Stimulated activated naive CD8-positive, alpha-beta T cell treated with anti-CD3 and anti-CD28 coated beads, Interleukin-15, amount 100 ng/mL, for 72 hours (primary cell): ENCODE measurements around the gene XPNPEP3.
"Not testable (repeated sequence)": the region's sequence is repeated elsewhere in the genome, so short reads cannot be mapped to it uniquely, and the experiment has no call there.

ENCODE experiments used
- ATAC-seq: fragments of 150-1000 bp; cut with Tn5 transposase; 2 replicates; pipeline ENCODE4 v1.10.0; 2021; ENCODE audit warnings: mild to moderate bottlenecking, moderate library complexity
- DNase-seq, 2 donors: peaks; one replicate each; pipeline ENCODE4 v3.0.0; 2021 to 2022
- H3K27ac Mint-ChIP-seq, 2 donors: one replicate each; pipeline ENCODE4 v1.8.0; 2022; ENCODE audit warnings: mild to moderate bottlenecking in 2 of 2, mixed read lengths in 2 of 2, moderate library complexity in 2 of 2
- H3K27me3 Mint-ChIP-seq: one replicate; pipeline ENCODE4 v1.8.0; 2022; ENCODE audit warnings: mixed read lengths
- H3K4me1 Mint-ChIP-seq: one replicate; pipeline ENCODE4 v1.8.0; 2022; ENCODE audit warnings: mild to moderate bottlenecking, mixed read lengths
- H3K4me3 Mint-ChIP-seq, 2 donors: one replicate each; pipeline ENCODE4 v1.8.0; 2022; ENCODE audit warnings: mild to moderate bottlenecking in 2 of 2, mixed read lengths in 2 of 2, moderate library complexity in 1 of 2
- H3K9me3 Mint-ChIP-seq, 2 donors: one replicate each; pipeline ENCODE4 v1.8.0; 2022; ENCODE audit warnings: mixed read lengths in 2 of 2

XPNPEP3 gene

GRCh38 chr22:40856513-40857308 lies at the start of gene XPNPEP3, which contains the start of gene ST13:
TSS of gene XPNPEP3 (plus strand) at chr22:40857148. CDS start at chr22:40857182, 34 bp downstream.
TSS of gene ST13 (minus strand) at chr22:40856639. CDS start at chr22:40856540, 99 bp downstream.
- DNase-seq: peak; percentile 97 to 98
- Mint-ChIP-seq H3K27ac (peak within 1 kb of the TSS; percentile 99 to 100), H3K9me3 (no peaks in the 10 kb centered on the region), H3K4me1 (peaks cover 57% of the 10 kb centered on the region), H3K27me3 (no peaks in the 10 kb centered on the region), H3K4me3 (peak within 1 kb of the TSS; percentile 92 to 100)
- ATAC-seq: peak; percentile 96

DNA sequence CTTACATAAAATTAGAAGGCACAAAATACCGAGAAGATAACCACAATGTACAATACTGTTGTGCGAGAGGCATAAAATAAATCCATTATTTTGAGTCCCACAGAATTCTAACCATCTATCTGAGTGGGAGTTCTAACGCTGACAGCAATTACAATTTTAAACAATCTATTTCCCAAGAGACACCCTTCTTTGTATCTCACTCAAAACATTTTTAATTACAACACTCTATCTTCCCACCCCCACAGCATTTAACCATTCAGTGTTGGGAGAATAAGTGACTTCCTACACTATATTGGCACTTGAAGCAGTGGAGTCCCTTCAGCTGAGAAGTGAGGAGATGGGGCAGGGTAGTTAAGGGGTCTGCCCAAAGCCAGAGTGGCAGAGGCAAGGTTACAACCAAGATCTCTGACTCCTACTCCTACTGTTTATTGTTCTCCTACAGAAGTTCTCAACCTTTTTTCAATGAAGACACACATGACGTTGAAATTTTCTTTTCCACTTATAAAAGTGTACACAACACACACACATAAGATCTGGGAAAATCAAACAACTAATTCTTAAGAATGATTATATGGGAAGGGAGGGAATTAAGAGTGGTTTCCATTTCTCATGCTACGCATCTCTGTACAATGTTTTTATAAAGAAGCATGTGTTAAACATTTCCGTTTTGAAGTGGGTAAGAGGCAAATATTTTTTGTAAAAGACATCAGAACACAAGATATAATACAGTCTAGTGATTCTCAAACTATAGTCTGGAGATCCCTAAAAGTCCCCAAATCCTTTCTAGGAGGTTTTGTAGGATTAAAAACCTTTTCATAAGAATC lies 48.7 kb upstream of the XPNPEP3 start:
- Mint-ChIP-seq H3K27me3 (no peaks in the 10 kb centered on the region), H3K4me1 (peaks cover 16% of the 10 kb centered on the region), H3K9me3 (no peaks in the 10 kb centered on the region), H3K4me3 (no peak overlapping the region), H3K27ac (peak overlapping the region; percentile 11 to 63)
- no peak for ATAC-seq
- DNase-seq: no peak

- no peak for DNase-seq
- no peak for ATAC-seq
- no peaks in the 10 kb centered on the region for H3K27me3 Mint-ChIP-seq
- no peaks in the 10 kb centered on the region for H3K9me3 Mint-ChIP-seq
- peaks cover 35% of the 10 kb centered on the region for H3K4me1 Mint-ChIP-seq
- H3K4me3 Mint-ChIP-seq: no peak overlapping the region
- H3K27ac Mint-ChIP-seq: no peak overlapping the region
These were observed 43.0 kb upstream of the XPNPEP3 start for GRCh38 chr22:40813912-40814315.

DNA sequence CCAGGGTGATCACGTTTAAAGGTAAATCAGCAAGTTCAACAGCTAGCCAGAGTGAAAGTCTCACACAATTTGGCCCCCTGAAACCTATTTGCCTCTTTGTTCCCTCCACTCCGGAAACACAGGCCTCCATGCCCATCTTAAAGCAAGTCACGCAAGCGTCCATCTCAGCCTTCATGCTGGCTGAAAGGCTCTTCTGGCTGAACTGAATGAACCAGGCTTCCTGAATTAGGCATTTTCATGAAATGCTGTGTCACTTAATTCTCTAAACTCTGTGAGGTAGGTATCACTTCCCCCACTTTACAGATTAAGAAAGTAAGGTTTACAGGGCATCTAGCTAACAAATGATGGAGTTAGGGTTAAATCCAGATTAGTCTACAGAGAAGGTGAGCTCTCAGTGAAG lies 39.2 kb upstream of the XPNPEP3 start:
- H3K27ac Mint-ChIP-seq: peak overlapping the region; percentile 5 to 33
- no peaks in the 10 kb centered on the region for H3K9me3 Mint-ChIP-seq
- DNase-seq (no peak), ATAC-seq (no peak)
- peaks cover 35% of the 10 kb centered on the region for H3K4me1 Mint-ChIP-seq
- H3K4me3 Mint-ChIP-seq: peak overlapping the region; percentile 75 to 82
- no peaks in the 10 kb centered on the region for H3K27me3 Mint-ChIP-seq

GRCh38 chr22:40818192-40818746 lies 38.7 kb upstream of the XPNPEP3 start:
- H3K27me3 Mint-ChIP-seq: no peaks in the 10 kb centered on the region
- H3K4me3 Mint-ChIP-seq: peak overlapping the region; percentile 75 to 82
- H3K27ac Mint-ChIP-seq: peak overlapping the region; percentile 94 to 98
- peak in 1 of 2 donors; percentile 8 for DNase-seq
- ATAC-seq: no peak
- H3K4me1 Mint-ChIP-seq: peaks cover 35% of the 10 kb centered on the region
- H3K9me3 Mint-ChIP-seq: no peaks in the 10 kb centered on the region

GRCh38 chr22:40818747-40819598 lies 38.0 kb upstream of the XPNPEP3 start, which contains the start of gene SLC25A17:
TSS of gene SLC25A17 (minus strand) at chr22:40819346. CDS start at chr22:40819248, 98 bp downstream.
- DNase-seq (peak; percentile 76 to 84), ATAC-seq (peak; percentile 97)
- Mint-ChIP-seq H3K27ac (peak within 1 kb of the TSS; percentile 94 to 98), H3K4me1 (peaks cover 35% of the 10 kb centered on the region), H3K27me3 (no peaks in the 10 kb centered on the region), H3K4me3 (peak within 1 kb of the TSS; percentile 75 to 82), H3K9me3 (no peaks in the 10 kb centered on the region)

- H3K4me3 Mint-ChIP-seq: peak overlapping the region; percentile 75 to 82
- peaks cover 35% of the 10 kb centered on the region for H3K4me1 Mint-ChIP-seq
- peak overlapping the region; percentile 59 to 98 for H3K27ac Mint-ChIP-seq
- H3K9me3 Mint-ChIP-seq: no peaks in the 10 kb centered on the region
- no peaks in the 10 kb centered on the region for H3K27me3 Mint-ChIP-seq
- DNase-seq (no peak), ATAC-seq (peak; percentile 29)
These were observed 37.3 kb upstream of the XPNPEP3 start for GRCh38 chr22:40819599-40820140.

DNA sequence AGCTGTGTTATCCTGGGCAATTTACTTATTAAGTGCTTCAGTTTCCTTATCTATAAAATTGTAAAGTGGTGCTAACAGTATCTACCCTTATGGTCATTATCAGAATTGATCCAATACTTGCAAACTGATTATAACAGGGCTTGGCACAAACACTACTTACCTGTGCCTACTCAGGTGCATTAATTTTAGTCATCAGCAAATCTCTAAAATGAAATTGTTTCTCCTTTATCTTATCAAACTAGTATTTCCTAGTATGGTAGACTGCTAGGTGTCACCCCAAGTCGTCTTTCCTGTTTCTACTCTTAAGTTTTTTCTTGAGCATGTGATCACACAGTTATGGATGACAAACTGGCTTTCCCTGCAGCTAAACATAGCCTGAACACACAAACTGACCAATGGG lies 33.5 kb upstream of the XPNPEP3 start:
- Mint-ChIP-seq H3K27me3 (no peaks in the 10 kb centered on the region), H3K9me3 (no peaks in the 10 kb centered on the region), H3K4me1 (peaks cover 8% of the 10 kb centered on the region), H3K27ac (no peak overlapping the region), H3K4me3 (no peak overlapping the region)
- DNase-seq (no peak), ATAC-seq (no peak)

DNA sequence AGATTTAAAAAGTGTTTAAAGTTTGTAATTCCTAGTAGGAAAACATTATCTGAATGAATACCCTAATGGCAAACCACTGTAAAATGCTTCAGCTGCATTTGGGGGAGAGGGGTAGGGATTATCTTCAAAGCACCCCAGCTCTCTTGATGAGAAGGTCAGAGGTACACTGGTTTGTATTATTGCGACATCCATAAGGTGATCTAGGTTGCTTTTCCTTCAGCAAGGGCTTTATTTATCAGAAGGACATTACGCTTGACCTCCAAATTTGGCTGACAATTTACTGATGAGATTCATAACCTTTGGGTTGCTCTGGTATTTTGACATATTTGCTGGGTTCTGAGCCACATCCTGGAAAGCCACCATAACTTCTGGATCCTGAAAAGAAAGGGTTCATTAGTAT lies 30.7 kb upstream of the XPNPEP3 start:
- not testable (repeated sequence) for H3K27me3 Mint-ChIP-seq, H3K4me3 Mint-ChIP-seq, H3K9me3 Mint-ChIP-seq, ATAC-seq, H3K4me1 Mint-ChIP-seq, H3K27ac Mint-ChIP-seq, DNase-seq

DNA sequence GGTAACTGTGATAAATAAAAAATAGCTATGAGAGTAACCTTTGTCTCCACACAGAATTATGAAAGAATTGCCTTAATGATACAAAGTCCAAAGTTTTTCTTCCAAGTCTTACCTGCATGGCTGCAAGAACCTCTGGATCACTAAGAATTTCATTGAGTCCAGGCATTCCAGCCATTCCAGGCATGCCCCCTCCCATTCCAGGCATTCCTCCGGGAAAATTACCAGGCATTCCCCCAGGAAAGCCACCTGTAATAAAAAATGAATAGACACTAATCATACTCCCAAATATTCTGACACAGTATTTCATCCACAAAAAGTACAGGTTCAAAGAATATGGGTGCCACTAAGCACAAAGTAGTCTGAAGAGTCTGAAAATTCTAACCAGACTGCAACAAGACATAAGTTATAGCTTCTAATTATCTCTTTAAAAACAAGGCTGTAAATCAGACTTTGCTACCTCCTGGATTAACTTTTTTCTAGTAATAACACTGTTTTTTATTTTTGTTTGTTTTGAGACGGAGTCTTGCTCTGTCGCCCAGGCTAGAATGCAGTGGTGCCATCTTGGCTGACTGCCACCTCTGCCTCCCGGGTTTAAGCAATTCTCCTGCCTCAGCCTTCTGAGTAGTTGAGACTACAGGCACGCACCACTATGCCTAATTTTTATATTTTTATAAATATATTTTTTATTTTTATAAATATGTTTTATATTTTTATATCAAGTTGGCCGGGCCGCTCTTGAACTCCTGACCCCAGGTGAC lies 29.8 kb upstream of the XPNPEP3 start:
- H3K27ac Mint-ChIP-seq: no peak overlapping the region
- H3K4me3 Mint-ChIP-seq: no peak overlapping the region
- H3K27me3 Mint-ChIP-seq: no peaks in the 10 kb centered on the region
- H3K4me1 Mint-ChIP-seq: no peaks in the 10 kb centered on the region
- no peaks in the 10 kb centered on the region for H3K9me3 Mint-ChIP-seq
- no peak for DNase-seq
- ATAC-seq: no peak

- no peak for DNase-seq
- Mint-ChIP-seq H3K27ac (no peak overlapping the region), H3K4me1 (no peaks in the 10 kb centered on the region)
These were observed 27.8 kb upstream of the XPNPEP3 start for GRCh38 chr22:40829131-40829530.

DNA sequence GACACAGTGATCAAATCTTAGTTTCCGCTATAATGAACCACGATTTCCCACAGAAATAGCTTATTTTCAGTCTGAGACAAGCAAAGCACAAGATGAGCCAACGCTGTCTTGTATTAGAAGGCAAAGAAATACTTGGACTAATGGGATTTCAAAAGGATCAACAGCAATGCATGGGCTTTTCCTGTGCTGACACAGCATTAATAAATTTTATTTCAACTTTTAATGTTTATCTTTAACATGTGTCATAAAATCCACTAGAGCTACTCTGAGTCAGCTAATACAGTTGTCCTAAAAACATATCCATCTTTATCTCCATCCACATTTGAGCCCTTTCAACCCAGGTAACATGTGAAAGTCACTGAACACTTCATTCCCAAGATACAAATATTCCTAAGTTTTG lies 22.3 kb upstream of the XPNPEP3 start:
- Mint-ChIP-seq H3K27me3 (no peaks in the 10 kb centered on the region), H3K4me3 (no peak overlapping the region), H3K4me1 (no peaks in the 10 kb centered on the region), H3K27ac (no peak overlapping the region), H3K9me3 (no peaks in the 10 kb centered on the region)
- DNase-seq: no peak
- ATAC-seq: no peak

More at GRCh38 chr22:40829131-40829530, 27.8 kb upstream of the XPNPEP3 start:
- Mint-ChIP-seq H3K4me3 (no peak overlapping the region), H3K9me3 (no peaks in the 10 kb centered on the region), H3K27me3 (no peaks in the 10 kb centered on the region)
- ATAC-seq: no peak

DNA sequence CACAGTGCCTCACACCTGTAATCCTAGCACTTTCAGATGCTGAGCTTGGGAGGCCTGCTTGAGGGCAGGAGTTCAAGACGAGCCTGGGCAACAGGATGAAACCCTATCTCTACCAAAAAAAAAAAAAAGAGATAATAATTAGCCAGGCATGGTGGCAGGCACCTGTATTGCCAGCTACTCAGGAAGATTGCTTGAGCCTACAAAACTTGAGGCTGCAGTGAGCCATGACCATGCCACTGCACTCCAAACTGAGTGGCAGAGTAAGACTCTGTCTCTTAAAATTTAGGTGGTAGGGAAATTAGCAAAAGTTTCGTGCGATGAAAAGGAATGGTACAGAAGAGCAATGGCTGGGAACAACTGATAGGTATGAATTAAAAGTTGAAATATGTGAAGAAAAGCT lies 18.5 kb upstream of the XPNPEP3 start:
- Mint-ChIP-seq H3K4me3 (no peak overlapping the region), H3K27ac (peak overlapping the region in 1 of 2 donors; percentile 2), H3K4me1 (peaks cover 13% of the 10 kb centered on the region), H3K9me3 (no peaks in the 10 kb centered on the region), H3K27me3 (no peaks in the 10 kb centered on the region)
- ATAC-seq (no peak), DNase-seq (no peak)

GRCh38 chr22:40844951-40845350 lies 12.0 kb upstream of the XPNPEP3 start:
- DNase-seq (no peak), ATAC-seq (no peak)
- no peaks in the 10 kb centered on the region for H3K9me3 Mint-ChIP-seq
- H3K4me3 Mint-ChIP-seq: no peak overlapping the region
- no peak overlapping the region for H3K27ac Mint-ChIP-seq
- H3K27me3 Mint-ChIP-seq: no peaks in the 10 kb centered on the region
- H3K4me1 Mint-ChIP-seq: peaks cover 21% of the 10 kb centered on the region
